ENCODE data around the gene NECTIN2.

DNA sequence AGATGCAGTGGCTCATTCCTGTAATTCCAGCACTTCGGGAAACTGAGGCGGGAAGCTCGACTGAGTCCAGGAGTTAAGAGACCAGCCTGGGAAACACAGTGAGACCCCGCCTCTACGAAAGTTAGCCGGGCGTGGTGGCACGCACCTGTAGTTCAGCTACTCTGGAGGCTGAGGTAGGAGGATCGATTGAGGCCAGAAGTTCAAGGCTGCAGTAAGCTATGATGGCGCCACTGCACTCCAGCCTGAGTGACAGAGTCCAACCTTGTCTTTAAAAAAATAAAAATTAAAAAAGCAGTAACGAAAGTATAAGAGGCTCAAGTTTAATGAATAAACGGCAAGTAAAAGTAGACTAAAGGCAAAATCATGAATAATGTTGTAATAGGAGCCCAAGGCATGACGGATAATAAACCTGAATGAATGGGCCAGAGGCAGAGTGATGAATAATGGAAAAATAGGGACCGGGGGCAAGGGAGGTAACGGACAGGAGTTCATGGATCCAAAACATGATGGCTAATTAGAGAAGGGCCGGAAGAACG, 43.8 kb downstream of the NECTIN2 start:
- TF ChIP-seq POLR2A (IDR thresholded peaks at IDR 0.05) (no peak), EP300 (IDR thresholded peaks at IDR 0.05) (no peak)
- TF ChIP-seq, protein P1, sequence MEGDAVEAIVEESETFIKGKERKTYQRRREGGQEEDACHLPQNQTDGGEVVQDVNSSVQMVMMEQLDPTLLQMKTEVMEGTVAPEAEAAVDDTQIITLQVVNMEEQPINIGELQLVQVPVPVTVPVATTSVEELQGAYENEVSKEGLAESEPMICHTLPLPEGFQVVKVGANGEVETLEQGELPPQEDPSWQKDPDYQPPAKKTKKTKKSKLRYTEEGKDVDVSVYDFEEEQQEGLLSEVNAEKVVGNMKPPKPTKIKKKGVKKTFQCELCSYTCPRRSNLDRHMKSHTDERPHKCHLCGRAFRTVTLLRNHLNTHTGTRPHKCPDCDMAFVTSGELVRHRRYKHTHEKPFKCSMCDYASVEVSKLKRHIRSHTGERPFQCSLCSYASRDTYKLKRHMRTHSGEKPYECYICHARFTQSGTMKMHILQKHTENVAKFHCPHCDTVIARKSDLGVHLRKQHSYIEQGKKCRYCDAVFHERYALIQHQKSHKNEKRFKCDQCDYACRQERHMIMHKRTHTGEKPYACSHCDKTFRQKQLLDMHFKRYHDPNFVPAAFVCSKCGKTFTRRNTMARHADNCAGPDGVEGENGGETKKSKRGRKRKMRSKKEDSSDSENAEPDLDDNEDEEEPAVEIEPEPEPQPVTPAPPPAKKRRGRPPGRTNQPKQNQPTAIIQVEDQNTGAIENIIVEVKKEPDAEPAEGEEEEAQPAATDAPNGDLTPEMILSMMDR (IDR thresholded peaks at IDR 0.05), result no peak

Measured in tibial nerve (tissue), 4 donors.